MCF 10A (cell line): Measurements from ENCODE around the gene SCRT2. TPM values are rescaled to one million over a fixed set of nuclear protein-coding genes. Genes with fewer than 3 reads are reported as not detected.

Experiments used
- BruUV-seq: library from RNA; stranded (reverse); fragments of 400-500 nt; replicated peaks from 2 replicates; lab custom pipeline; 2021; lab: Mats Ljungman, UMichigan
- CTCF ChIA-PET: fragments of 300-600 bp; sonication (Branson Sonifier 250); formaldehyde crosslinking; extraction: SDS; loops from one replicate; lab custom pipeline; 2021; ENCODE audit warnings: antibody characterized with exemption, inconsistent platforms; lab: Yijun Ruan, JAX
- POLR2A ChIA-PET: fragments of 300-600, 350-650 bp; sonication (Branson Sonifier 250); formaldehyde crosslinking; extraction: SDS; loops from one replicate; lab custom pipeline; 2020; ENCODE audit warnings: antibody characterized with exemption, inconsistent platforms; lab: Yijun Ruan, JAX
- DNase-seq: peaks from one replicate; pipeline ENCODE4 v3.0.0-alpha.2; 2018; ENCODE audit not compliant: unreplicated experiment
- H3K27ac Mint-ChIP-seq: one replicate; pipeline ENCODE4 v1.8.0; 2022; ENCODE audit warnings: mild to moderate bottlenecking, low read depth, mixed read lengths; ENCODE audit not compliant: unreplicated experiment
- H3K27me3 Mint-ChIP-seq: one replicate; pipeline ENCODE4 v1.8.0; 2022; ENCODE audit warnings: mixed read lengths; ENCODE audit not compliant: insufficient read depth, unreplicated experiment
- H3K36me3 Mint-ChIP-seq: one replicate; pipeline ENCODE4 v1.8.0; 2022; ENCODE audit warnings: mild to moderate bottlenecking, moderate library complexity, mixed read lengths; ENCODE audit not compliant: insufficient read depth, unreplicated experiment
- H3K4me1 Mint-ChIP-seq: one replicate; pipeline ENCODE4 v1.8.0; 2022; ENCODE audit warnings: mixed read lengths; ENCODE audit not compliant: insufficient read depth, unreplicated experiment
- H3K4me3 Mint-ChIP-seq: one replicate; pipeline ENCODE4 v1.8.0; 2022; ENCODE audit warnings: mild to moderate bottlenecking, moderate library complexity, mixed read lengths; ENCODE audit not compliant: unreplicated experiment
- H3K9me3 Mint-ChIP-seq: one replicate; pipeline ENCODE4 v1.8.0; 2022; ENCODE audit warnings: mixed read lengths; ENCODE audit not compliant: unreplicated experiment
- CTCF ChIP-seq: fragments of 200-600 bp; IDR thresholded peaks from one replicate; pipeline ENCODE4 v1.8.0; 2022; ENCODE audit warnings: antibody characterized with exemption, mild to moderate bottlenecking; ENCODE audit not compliant: unreplicated experiment
- intact Hi-C: fragments of 100-400 bp; cut with micrococcal nuclease; formaldehyde crosslinking; loops from 2 replicates; pipeline ENCODE4 v1.14.1; 2022
- total RNA-seq: library from RNA; stranded (reverse); gene quantifications from 2 replicates; pipeline ENCODE4 v1.2.3, GENCODE V29; 2022

SCRT2 gene
- total RNA-seq, 1 experiment from 2014 or later = not detected

- POLR2A ChIA-PET = interaction anchor here (1.5 kb wide), 1 partner anchor 13 kb away, joined by 4 read pairs; the partner anchor contains the start of gene SRXN1
- no peak for TF ChIP-seq CTCF
- H3K27me3 Mint-ChIP-seq = peaks cover 26% of the 10 kb centered on the region
- H3K27ac Mint-ChIP-seq = no peak overlapping the region
- no peaks in the 10 kb centered on the region for H3K36me3 Mint-ChIP-seq
- CTCF ChIA-PET = interaction anchor here (0.7 to 1.5 kb wide), 7 partner anchors 17 to 311 kb away, joined by 3 to 7 read pairs (median 3); no protein-coding TSS in a partner anchor
- no peak overlapping the region for H3K4me3 Mint-ChIP-seq
- peaks cover 12% of the 10 kb centered on the region for H3K4me1 Mint-ChIP-seq
- no peaks in the 10 kb centered on the region for H3K9me3 Mint-ChIP-seq
- intact Hi-C loops = loop anchor here (5.0 kb wide), 2 partner anchors 72 to 313 kb away; no protein-coding TSS in a partner anchor
- DNase-seq = no peak
- BruUV-seq = no TSS peak
Observed at GRCh38 chr20:665276-665675, 10.3 kb downstream of the SCRT2 start.

GRCh38 chr20:664576-664975, 11.0 kb downstream of the SCRT2 start:
- H3K4me1 Mint-ChIP-seq = peaks cover 12% of the 10 kb centered on the region
- POLR2A ChIA-PET = interaction anchor here (1.5 kb wide), 1 partner anchor 12 kb away, joined by 4 read pairs; the partner anchor contains the start of gene SRXN1

GRCh38 chr20:664151-664550, 11.5 kb downstream of the SCRT2 start:
- POLR2A ChIA-PET = interaction anchor here (1.5 kb wide), 1 partner anchor 12 kb away, joined by 4 read pairs; the partner anchor contains the start of gene SRXN1
- no TSS peak for BruUV-seq
- Mint-ChIP-seq H3K4me1 (peaks cover 12% of the 10 kb centered on the region), H3K27ac (no peak overlapping the region), H3K27me3 (peaks cover 26% of the 10 kb centered on the region), H3K9me3 (no peaks in the 10 kb centered on the region), H3K36me3 (no peaks in the 10 kb centered on the region), H3K4me3 (no peak overlapping the region)
- intact Hi-C loops = no loop called here
- CTCF ChIA-PET = interaction anchor here (0.8 to 1.5 kb wide), 5 partner anchors 18 to 310 kb away, joined by 3 to 7 read pairs (median 3); no protein-coding TSS in a partner anchor
- no peak for DNase-seq
- TF ChIP-seq CTCF = no peak

More at GRCh38 chr20:664576-664975, 11.0 kb downstream of the SCRT2 start:
- Mint-ChIP-seq H3K4me3 (no peak overlapping the region), H3K9me3 (no peaks in the 10 kb centered on the region), H3K27ac (no peak overlapping the region), H3K27me3 (peaks cover 26% of the 10 kb centered on the region), H3K36me3 (no peaks in the 10 kb centered on the region)
- CTCF ChIA-PET = interaction anchor here (0.7 to 1.5 kb wide), 7 partner anchors 18 to 310 kb away, joined by 3 to 7 read pairs (median 3); no protein-coding TSS in a partner anchor
- DNase-seq = no peak
- no TSS peak for BruUV-seq
- TF ChIP-seq CTCF = no peak
- intact Hi-C loops = no loop called here

- no peak overlapping the region for H3K27ac Mint-ChIP-seq
- H3K4me1 Mint-ChIP-seq = peaks cover 17% of the 10 kb centered on the region
- no peaks in the 10 kb centered on the region for H3K9me3 Mint-ChIP-seq
- peaks cover 26% of the 10 kb centered on the region for H3K27me3 Mint-ChIP-seq
- no TSS peak for BruUV-seq
- no peak for TF ChIP-seq CTCF
- no peak for DNase-seq
- intact Hi-C loops = no loop called here
- no peaks in the 10 kb centered on the region for H3K36me3 Mint-ChIP-seq
- ChIA-PET CTCF (interaction anchor here (1.1 to 1.2 kb wide), 2 partner anchors 24 to 72 kb away, joined by 3 read pairs; no protein-coding TSS in a partner anchor), POLR2A (interaction anchor here (1.0 kb wide), 1 partner anchor 124 kb away, joined by 3 read pairs; no protein-coding TSS in a partner anchor)
- H3K4me3 Mint-ChIP-seq = no peak overlapping the region
Observed at GRCh38 chr20:663315-664090, 12.1 kb downstream of the SCRT2 start.
